AG04449 (cell line): Measurements from ENCODE around the gene ERC2.

Source experiments
- CTCF ChIA-PET: fragments of 350-600 bp; formaldehyde crosslinking; extraction: SDS; loops from one replicate; lab custom pipeline; 2021; ENCODE audit warnings: antibody characterized with exemption; lab: Yijun Ruan, JAX
- POLR2A ChIA-PET: fragments of 400-600, 350-600 bp; formaldehyde crosslinking; extraction: SDS; loops from one replicate; lab custom pipeline; 2020; ENCODE audit warnings: antibody characterized with exemption, inconsistent platforms; lab: Yijun Ruan, JAX
- DNase-seq: peaks from one replicate; pipeline ENCODE4 v3.0.0-alpha.2; 2010; ENCODE audit warnings: low read depth, low spot score
- H3K4me3 ChIP-seq: 2 replicates; pipeline ENCODE4 v1.5.1; 2011; ENCODE audit warnings: low read depth, mild to moderate bottlenecking, control low read depth, low read length
- CTCF ChIP-seq: IDR thresholded peaks from one replicate; pipeline ENCODE4 v1.5.1; 2011; ENCODE audit warnings: mild to moderate bottlenecking, moderate library complexity, low read length, control low read depth, inconsistent platforms; ENCODE audit not compliant: insufficient read depth; ENCODE audit errors: missing control alignments

The ERC2 gene

DNA sequence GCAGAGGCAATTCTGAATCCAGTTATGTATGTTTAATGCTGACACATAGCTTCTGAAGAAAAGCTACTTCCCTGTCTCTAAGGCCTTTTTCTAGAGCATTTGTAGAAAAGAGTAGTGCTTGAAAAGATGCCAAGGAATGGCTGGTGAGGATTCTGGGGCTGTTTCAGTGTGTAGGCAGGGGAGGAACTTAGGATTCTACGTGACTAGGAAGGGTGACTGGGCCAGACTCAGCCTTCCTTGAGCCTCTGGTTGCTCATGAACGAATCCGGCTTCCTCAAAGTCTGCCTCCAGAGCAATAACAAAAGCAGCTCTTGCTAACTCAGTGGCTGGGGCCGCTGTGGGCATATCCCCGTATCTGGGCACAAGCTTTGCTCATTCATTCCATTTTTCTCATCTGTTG is 876.4 kb downstream of the ERC2 start:
- CTCF ChIA-PET: interaction anchor here (1.0 to 1.3 kb wide), 2 partner anchors 20 to 128 kb away, joined by 3 read pairs; no protein-coding TSS in a partner anchor

GRCh38 chr3:55588146-55588765 is 880.0 kb downstream of the ERC2 start:
- no peak for DNase-seq
- ChIA-PET CTCF (no interaction called here), POLR2A (no interaction called here)
- TF ChIP-seq CTCF: no peak
- no peak overlapping the region for H3K4me3 ChIP-seq

More for the DNA sequence above, 876.4 kb downstream of the ERC2 start:
- no peak overlapping the region for H3K4me3 ChIP-seq
- no peak for TF ChIP-seq CTCF
- POLR2A ChIA-PET: no interaction called here
- no peak for DNase-seq

- no peak overlapping the region for H3K4me3 ChIP-seq
- TF ChIP-seq CTCF: no peak
- ChIA-PET POLR2A (no interaction called here), CTCF (no interaction called here)
- no peak for DNase-seq
Measured at GRCh38 chr3:55585856-55586255, 882.4 kb downstream of the ERC2 start.

DNA sequence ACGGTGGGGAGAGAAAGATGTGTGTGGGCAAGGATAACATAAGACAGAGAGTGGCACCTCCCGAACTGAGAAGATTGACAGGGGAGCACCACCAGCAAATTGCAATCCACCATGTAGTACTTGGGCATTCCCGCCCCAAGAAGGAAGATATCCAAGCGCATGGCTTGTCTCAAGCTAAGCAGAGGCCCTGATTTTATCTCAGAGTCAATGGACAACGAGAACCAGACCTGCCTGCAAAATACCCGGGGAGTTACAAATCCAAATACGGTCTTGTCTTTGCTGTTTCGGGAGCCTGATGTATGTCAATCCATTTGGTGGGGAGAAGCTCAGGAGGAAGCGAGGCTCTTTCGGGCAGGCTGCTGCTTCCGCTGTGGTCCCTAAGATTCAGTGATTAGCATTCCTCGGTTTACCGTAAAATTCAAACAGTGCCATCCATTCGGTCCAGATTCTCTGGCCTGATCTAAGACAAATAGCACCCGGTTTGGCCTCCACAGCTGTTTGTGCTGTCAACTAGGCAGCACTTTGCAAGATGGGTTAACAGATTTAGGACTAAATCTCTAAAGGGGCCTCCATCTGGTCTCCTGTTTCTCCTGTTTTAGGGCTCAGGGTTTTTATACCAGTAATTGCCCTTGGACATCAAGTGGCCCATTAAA is 883.4 kb downstream of the ERC2 start:
- no peak overlapping the region for H3K4me3 ChIP-seq
- no peak for DNase-seq
- ChIA-PET CTCF (no interaction called here), POLR2A (no interaction called here)
- no peak for TF ChIP-seq CTCF

DNA sequence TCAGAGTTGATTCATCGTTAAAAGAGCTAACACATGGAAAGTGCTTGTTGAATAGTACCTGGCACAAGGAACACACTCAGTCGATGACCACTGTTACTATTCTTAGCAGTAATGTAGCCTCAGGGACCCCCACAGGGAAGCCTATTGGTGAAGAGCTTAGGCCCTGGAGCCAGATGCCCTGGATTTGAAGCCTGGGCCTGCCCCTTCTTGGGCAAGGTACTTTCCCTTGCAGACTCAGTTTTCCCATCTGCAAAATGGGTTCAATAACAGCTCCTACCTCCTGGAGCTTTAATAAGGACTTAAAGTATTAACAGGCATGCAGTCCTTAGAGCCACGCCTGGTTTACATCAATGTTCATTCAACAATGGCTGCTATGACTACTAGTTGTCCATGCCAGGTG is 884.2 kb downstream of the ERC2 start:
- no peak for DNase-seq
- CTCF ChIA-PET: no interaction called here
- POLR2A ChIA-PET: no interaction called here
- H3K4me3 ChIP-seq: no peak overlapping the region
- TF ChIP-seq CTCF: no peak

- TF ChIP-seq CTCF: no peak
- no peak overlapping the region for H3K4me3 ChIP-seq
- DNase-seq: no peak
- ChIA-PET POLR2A (no interaction called here), CTCF (no interaction called here)
Measured at GRCh38 chr3:55583475-55583874, 884.8 kb downstream of the ERC2 start.
